Measurements from ENCODE around the gene ZKSCAN7.
"Not testable (repeated sequence)": the region's sequence is repeated elsewhere in the genome, so short reads cannot be mapped to it uniquely, and the experiment has no call there.

Gene ZKSCAN7

GRCh38 chr3:44554626-44555592 lies at the start of gene ZKSCAN7:
TSS of gene ZKSCAN7 (plus strand) at chr3:44555193. CDS start at chr3:44557048, 1,855 bp downstream.
- peak in 1 of 2 experiments; percentile 4 for DNase-seq

GRCh38 chr3:44506556-44506955 lies 48.4 kb upstream of the ZKSCAN7 start:
- DNase-seq = no peak

- no peak for DNase-seq
Observed at GRCh38 chr3:44506961-44507360, 48.0 kb upstream of the ZKSCAN7 start.

GRCh38 chr3:44509393-44509921 lies 45.5 kb upstream of the ZKSCAN7 start:
- DNase-seq = no peak

GRCh38 chr3:44510000-44510368 lies 45.0 kb upstream of the ZKSCAN7 start:
- DNase-seq = peak in 1 of 2 experiments; percentile 17

- no peak for DNase-seq
Observed at GRCh38 chr3:44511238-44511566, 43.8 kb upstream of the ZKSCAN7 start.

GRCh38 chr3:44513513-44513912 lies 41.5 kb upstream of the ZKSCAN7 start:
- DNase-seq = no peak

- DNase-seq = no peak
Observed at GRCh38 chr3:44516230-44516629, 38.8 kb upstream of the ZKSCAN7 start.

- no peak for DNase-seq
Observed at GRCh38 chr3:44518782-44519156, 36.2 kb upstream of the ZKSCAN7 start.

- DNase-seq = no peak
Observed at GRCh38 chr3:44521721-44522120, 33.3 kb upstream of the ZKSCAN7 start.

GRCh38 chr3:44522494-44522933 lies 32.5 kb upstream of the ZKSCAN7 start:
- DNase-seq = no peak

- DNase-seq = no peak
Observed at GRCh38 chr3:44525060-44525459, 29.9 kb upstream of the ZKSCAN7 start.

GRCh38 chr3:44529927-44530326 lies 25.1 kb upstream of the ZKSCAN7 start:
- no peak for DNase-seq

GRCh38 chr3:44530911-44531310 lies 24.1 kb upstream of the ZKSCAN7 start:
- no peak for DNase-seq

- not testable (repeated sequence) for DNase-seq
Observed at GRCh38 chr3:44534659-44535058, 20.3 kb upstream of the ZKSCAN7 start.

GRCh38 chr3:44535364-44535763 lies 19.6 kb upstream of the ZKSCAN7 start:
- no peak for DNase-seq

- not testable (repeated sequence) for DNase-seq
Observed at GRCh38 chr3:44544811-44545210, 10.2 kb upstream of the ZKSCAN7 start.

GRCh38 chr3:44555723-44556122 lies 730 bp downstream of the ZKSCAN7 start:
- no peak for DNase-seq

GRCh38 chr3:44557074-44557473 lies 2.1 kb downstream of the ZKSCAN7 start:
- no peak for DNase-seq

- no peak for DNase-seq
Observed at GRCh38 chr3:44561076-44561475, 6.1 kb downstream of the ZKSCAN7 start.

GRCh38 chr3:44562147-44562546 lies 7.2 kb downstream of the ZKSCAN7 start:
- no peak for DNase-seq

GRCh38 chr3:44568561-44568960 lies 13.6 kb downstream of the ZKSCAN7 start:
- DNase-seq = no peak

- no peak for DNase-seq
Observed at GRCh38 chr3:44571024-44571423, 16.0 kb downstream of the ZKSCAN7 start.

- DNase-seq = no peak
Observed at GRCh38 chr3:44576613-44577012, 21.6 kb downstream of the ZKSCAN7 start.
